ENCODE results near the gene TRPC6.

TRPC6 gene

DNA sequence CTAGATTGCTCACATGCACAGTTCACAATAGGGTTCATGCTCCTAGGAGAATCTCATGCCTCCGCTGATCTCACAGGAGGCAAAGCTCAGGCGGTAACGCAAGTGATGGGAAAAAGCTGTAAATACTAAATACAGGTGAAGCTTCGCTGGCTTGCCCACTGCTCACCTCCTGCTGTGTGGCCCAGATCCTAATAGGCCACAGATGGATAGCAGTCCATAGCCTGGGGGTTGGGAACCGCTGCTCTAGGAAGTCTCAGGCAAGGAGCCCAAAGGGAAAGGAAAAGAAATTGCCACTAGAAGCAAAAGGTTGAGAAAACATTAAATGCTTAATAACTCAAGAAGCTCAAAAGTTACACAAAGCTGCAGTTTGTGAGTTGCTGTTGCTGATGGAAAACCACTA, 3.2 kb upstream of the TRPC6 start:
- DNase-seq (ENCODE audit: low spot score): no peak
- in situ Hi-C loops (cut with MboI; ENCODE audit: low sequenced_read_pairs, unreplicated experiment): no loop called here
- TF ChIP-seq, protein P1, sequence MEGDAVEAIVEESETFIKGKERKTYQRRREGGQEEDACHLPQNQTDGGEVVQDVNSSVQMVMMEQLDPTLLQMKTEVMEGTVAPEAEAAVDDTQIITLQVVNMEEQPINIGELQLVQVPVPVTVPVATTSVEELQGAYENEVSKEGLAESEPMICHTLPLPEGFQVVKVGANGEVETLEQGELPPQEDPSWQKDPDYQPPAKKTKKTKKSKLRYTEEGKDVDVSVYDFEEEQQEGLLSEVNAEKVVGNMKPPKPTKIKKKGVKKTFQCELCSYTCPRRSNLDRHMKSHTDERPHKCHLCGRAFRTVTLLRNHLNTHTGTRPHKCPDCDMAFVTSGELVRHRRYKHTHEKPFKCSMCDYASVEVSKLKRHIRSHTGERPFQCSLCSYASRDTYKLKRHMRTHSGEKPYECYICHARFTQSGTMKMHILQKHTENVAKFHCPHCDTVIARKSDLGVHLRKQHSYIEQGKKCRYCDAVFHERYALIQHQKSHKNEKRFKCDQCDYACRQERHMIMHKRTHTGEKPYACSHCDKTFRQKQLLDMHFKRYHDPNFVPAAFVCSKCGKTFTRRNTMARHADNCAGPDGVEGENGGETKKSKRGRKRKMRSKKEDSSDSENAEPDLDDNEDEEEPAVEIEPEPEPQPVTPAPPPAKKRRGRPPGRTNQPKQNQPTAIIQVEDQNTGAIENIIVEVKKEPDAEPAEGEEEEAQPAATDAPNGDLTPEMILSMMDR (IDR thresholded peaks at IDR 0.05; ENCODE audit: borderline replicate concordance, control extremely low read depth, extremely low read depth, insufficient read depth, missing control alignments): no peak

DNA sequence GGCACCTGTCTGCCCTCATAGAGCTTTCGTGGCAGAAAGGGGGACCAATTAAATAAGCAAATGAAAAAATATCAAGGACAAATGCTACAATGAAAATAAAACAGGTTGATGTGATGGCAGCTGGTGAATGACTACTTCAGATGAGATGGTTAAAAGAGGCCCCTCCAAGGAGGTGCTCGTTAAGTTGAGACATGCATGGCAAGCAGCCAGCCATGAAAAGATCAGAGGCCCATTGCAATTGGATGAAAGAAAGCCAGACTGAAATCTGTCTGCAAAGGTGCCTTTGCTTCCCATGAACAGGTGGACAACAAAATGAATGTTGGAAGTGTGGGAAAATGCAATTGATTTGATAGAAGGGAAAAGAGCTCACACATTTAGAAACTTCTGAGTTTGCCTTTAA, 848 bp upstream of the TRPC6 start:
- in situ Hi-C loops (cut with MboI; ENCODE audit: low sequenced_read_pairs, unreplicated experiment): no loop called here
- DNase-seq (ENCODE audit: low spot score): no peak
- TF ChIP-seq, protein P1 (IDR thresholded peaks at IDR 0.05; ENCODE audit: borderline replicate concordance, control extremely low read depth, extremely low read depth, insufficient read depth, missing control alignments): no peak

DNA sequence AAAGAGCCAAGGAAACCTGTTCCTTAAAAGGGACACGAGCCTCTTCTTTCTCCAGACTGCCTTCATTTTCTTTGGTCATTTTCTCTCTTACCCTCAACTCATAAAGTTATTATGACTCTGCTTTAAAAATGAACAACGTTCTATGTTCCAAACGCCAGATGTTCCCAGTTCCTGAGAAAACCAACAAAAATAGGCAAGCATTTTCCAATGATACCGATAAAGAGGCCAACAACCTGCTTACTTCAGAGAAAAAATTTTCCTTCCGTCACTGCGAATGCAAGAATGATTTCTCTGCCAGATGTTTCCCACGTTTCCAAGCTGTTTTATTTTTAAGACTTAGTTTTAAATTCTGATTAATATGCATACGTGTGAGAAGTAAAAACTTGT, 315 bp upstream of the TRPC6 start:
- no peak for DNase-seq (ENCODE audit: low spot score)
- TF ChIP-seq, protein P1 (IDR thresholded peaks at IDR 0.05; ENCODE audit: borderline replicate concordance, control extremely low read depth, extremely low read depth, insufficient read depth, missing control alignments): no peak
- in situ Hi-C loops (cut with MboI; ENCODE audit: low sequenced_read_pairs, unreplicated experiment): no loop called here

DNA sequence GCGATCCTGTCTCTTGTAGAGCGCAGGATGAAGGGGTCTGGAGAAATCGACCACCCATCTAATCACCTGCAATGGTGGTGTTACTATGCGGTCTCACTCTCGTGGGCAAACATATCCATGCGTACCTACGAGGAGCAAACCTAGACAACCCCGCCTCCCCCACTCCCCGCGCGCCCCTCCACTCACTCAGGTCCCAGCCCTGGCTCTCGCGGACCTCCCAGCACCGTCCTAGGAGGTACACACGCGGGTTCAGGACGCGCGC, 887 bp downstream of the TRPC6 start:
- DNase-seq (ENCODE audit: low spot score): peak; percentile 6
- in situ Hi-C loops (cut with MboI; ENCODE audit: low sequenced_read_pairs, unreplicated experiment): no loop called here
- TF ChIP-seq, protein P1 (IDR thresholded peaks at IDR 0.05; ENCODE audit: borderline replicate concordance, control extremely low read depth, extremely low read depth, insufficient read depth, missing control alignments): no peak

DNA sequence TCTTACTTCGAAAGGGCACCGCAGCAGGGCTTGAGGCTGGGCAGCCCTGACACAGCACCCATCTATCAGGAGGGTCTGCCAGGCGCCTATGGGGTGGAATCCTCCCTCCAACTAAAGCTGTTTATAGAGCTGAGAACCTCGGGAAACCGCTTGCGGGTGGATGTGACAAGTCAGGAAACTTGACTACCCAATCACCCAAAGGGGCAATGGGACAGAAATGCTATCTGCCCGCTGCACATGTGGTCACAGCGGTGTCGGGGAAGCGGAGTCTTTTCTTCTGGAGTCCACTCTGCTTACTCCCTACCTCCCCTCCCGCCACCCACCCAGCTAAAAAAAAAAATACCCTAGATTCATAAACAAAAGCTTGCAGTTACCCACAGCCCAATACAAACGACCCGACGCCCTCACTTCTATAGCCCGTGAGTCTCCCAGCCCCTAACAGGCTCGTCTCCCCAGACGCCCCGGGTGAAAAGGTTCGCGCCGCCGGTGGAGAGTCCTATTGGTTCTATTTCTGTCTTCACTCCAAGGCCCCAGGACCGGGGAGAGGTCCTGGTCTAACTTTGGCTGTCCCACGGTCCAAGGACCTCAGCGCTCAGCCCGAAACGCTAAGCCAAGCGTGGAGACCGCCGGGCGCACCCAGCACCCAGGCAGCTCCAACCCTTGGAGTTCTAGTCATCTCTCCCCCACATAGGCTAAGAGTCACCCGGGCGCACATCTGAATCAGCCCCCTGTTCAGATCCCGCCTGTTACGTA, 1.4 kb downstream of the TRPC6 start:
- TF ChIP-seq, protein P1 (IDR thresholded peaks at IDR 0.05; ENCODE audit: borderline replicate concordance, control extremely low read depth, extremely low read depth, insufficient read depth, missing control alignments): no peak
- in situ Hi-C loops (cut with MboI; ENCODE audit: low sequenced_read_pairs, unreplicated experiment): no loop called here
- no peak for DNase-seq (ENCODE audit: low spot score)

DNA sequence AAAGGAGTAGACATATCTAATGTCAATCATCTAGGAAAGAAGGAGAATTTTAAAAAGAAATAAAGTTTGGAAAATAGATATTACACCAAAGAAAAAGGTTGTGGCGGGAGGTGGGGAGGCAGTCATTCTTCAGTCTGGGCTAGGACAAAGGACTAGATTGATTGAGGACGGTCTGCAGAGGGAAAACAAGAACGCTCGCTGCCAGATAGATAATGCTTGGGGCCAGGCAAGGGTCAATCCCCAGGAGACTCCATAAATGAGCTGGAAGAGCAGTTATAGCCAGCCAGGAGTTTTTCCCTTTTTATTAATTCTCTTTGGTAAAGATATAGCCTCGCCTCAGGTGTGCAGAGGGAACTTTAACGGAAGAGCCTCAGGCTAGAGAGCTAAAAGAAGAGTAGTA, 6.3 kb downstream of the TRPC6 start:
- DNase-seq (ENCODE audit: low spot score): no peak
- in situ Hi-C loops (cut with MboI; ENCODE audit: low sequenced_read_pairs, unreplicated experiment): no loop called here
- TF ChIP-seq, protein P1 (IDR thresholded peaks at IDR 0.05; ENCODE audit: borderline replicate concordance, control extremely low read depth, extremely low read depth, insufficient read depth, missing control alignments): no peak

Measured in GM13976 (cell line).